GM19468 (cell line): ENCODE data around the gene DFFA.
"Not testable (repeated sequence)": the region's sequence is repeated elsewhere in the genome, so short reads cannot be mapped to it uniquely, and the experiment has no call there.

Source experiments
- ATAC-seq: cut with Tn5 transposase; IDR thresholded peaks from one replicate; pipeline ENCODE4 v1.9.1; 2021; ENCODE audit warnings: mild to moderate bottlenecking, moderate library complexity, moderate number of reproducible peaks; ENCODE audit not compliant: unreplicated experiment; ENCODE audit errors: extremely low read depth

DFFA gene

GRCh38 chr1:10471411-10472219 is 714 bp downstream of the DFFA start:
- no peak for ATAC-seq

- ATAC-seq = no peak
These were observed 2.3 kb downstream of the DFFA start for GRCh38 chr1:10470043-10470442.

GRCh38 chr1:10467078-10467477 is 5.3 kb downstream of the DFFA start:
- no peak for ATAC-seq

GRCh38 chr1:10459184-10459583 is 13.1 kb downstream of the DFFA start:
- ATAC-seq = no peak

GRCh38 chr1:10457875-10458274 is 14.5 kb downstream of the DFFA start:
- ATAC-seq = no peak

GRCh38 chr1:10457462-10457861 is 14.9 kb downstream of the DFFA start:
- ATAC-seq = not testable (repeated sequence)

GRCh38 chr1:10456661-10457060 is 15.7 kb downstream of the DFFA start:
- ATAC-seq = no peak

- ATAC-seq = no peak
These were observed 16.3 kb downstream of the DFFA start for GRCh38 chr1:10456048-10456447.

GRCh38 chr1:10451287-10451686 is 21.0 kb downstream of the DFFA start:
- no peak for ATAC-seq

GRCh38 chr1:10450836-10451235 is 21.5 kb downstream of the DFFA start:
- ATAC-seq = no peak

GRCh38 chr1:10450156-10450814 is 22.0 kb downstream of the DFFA start:
- ATAC-seq = no peak

- ATAC-seq = no peak
These were observed 22.6 kb downstream of the DFFA start, which contains the start of gene CORT for GRCh38 chr1:10449751-10450150. Gene CORT, plus strand, starts transcription at chr1:10450031. Its CDS starts 193 bp downstream, at chr1:10450224.

GRCh38 chr1:10446790-10447422 is 25.4 kb downstream of the DFFA start:
- no peak for ATAC-seq

GRCh38 chr1:10444795-10445397 is 27.4 kb downstream of the DFFA start:
- ATAC-seq = no peak

GRCh38 chr1:10444248-10444647 is 28.1 kb downstream of the DFFA start:
- ATAC-seq = no peak

GRCh38 chr1:10440794-10441193 is 31.5 kb downstream of the DFFA start:
- no peak for ATAC-seq

- no peak for ATAC-seq
These were observed 32.0 kb downstream of the DFFA start for GRCh38 chr1:10440305-10440704.

- ATAC-seq = no peak
These were observed 33.6 kb downstream of the DFFA start for GRCh38 chr1:10438677-10439163.

GRCh38 chr1:10437052-10437451 is 35.3 kb downstream of the DFFA start:
- ATAC-seq = no peak

GRCh38 chr1:10434590-10434989 is 37.7 kb downstream of the DFFA start:
- no peak for ATAC-seq

- ATAC-seq = no peak
These were observed 38.5 kb downstream of the DFFA start for GRCh38 chr1:10433790-10434189.
